IgD-negative memory B cell (primary cell): Measurements from ENCODE around the gene SMAD1. TPM values are rescaled to one million over a fixed set of nuclear protein-coding genes. Genes with fewer than 3 reads are reported as not detected.

Experiments
- H3K27ac Mint-ChIP-seq, 3 donors: one replicate each; pipeline ENCODE4 v1.8.0; 2020 to 2022; ENCODE audit warnings: mild to moderate bottlenecking in 3 of 3, mixed read lengths in 3 of 3, moderate library complexity in 1 of 3
- H3K27me3 Mint-ChIP-seq: one replicate; pipeline ENCODE4 v1.8.0; 2021; ENCODE audit warnings: mixed read lengths
- H3K36me3 Mint-ChIP-seq: one replicate; pipeline ENCODE4 v1.8.0; 2020; ENCODE audit warnings: mild to moderate bottlenecking, mixed read lengths
- H3K4me1 Mint-ChIP-seq, 3 donors: one replicate each; pipeline ENCODE4 v1.8.0; 2020 to 2022; ENCODE audit warnings: mixed read lengths in 3 of 3, mild to moderate bottlenecking in 1 of 3
- H3K4me3 Mint-ChIP-seq, 4 donors: one replicate each; pipeline ENCODE4 v1.8.0; 2020 to 2022; ENCODE audit warnings: mild to moderate bottlenecking in 4 of 4, mixed read lengths in 4 of 4, moderate library complexity in 3 of 4
- H3K9me3 Mint-ChIP-seq, 3 donors: one replicate each; pipeline ENCODE4 v1.8.0; 2020 to 2021; ENCODE audit warnings: mixed read lengths in 3 of 3, mild to moderate bottlenecking in 1 of 3
- polyA plus RNA-seq: library from polyadenylated mRNA; unstranded; fragments of 300-500 nt; fragmentation: Illumina TruSeq; gene quantifications from one replicate; pipeline ENCODE4 v1.2.3, GENCODE V29; 2021

SMAD1 gene
- polyA plus RNA-seq, 1 donor from 2014 or later: not detected

- H3K36me3 Mint-ChIP-seq: no peaks in the 10 kb centered on the region
- H3K9me3 Mint-ChIP-seq: peaks cover 0 to 13% (median 6%) of the 10 kb centered on the region in 3 donors
- no peak overlapping the region for H3K4me3 Mint-ChIP-seq
- H3K4me1 Mint-ChIP-seq: peaks cover 4 to 11% (median 6%) of the 10 kb centered on the region in 3 donors
- H3K27me3 Mint-ChIP-seq: peaks cover 41% of the 10 kb centered on the region
- H3K27ac Mint-ChIP-seq: no peak overlapping the region
Measured at GRCh38 chr4:145482209-145483037, 770 bp downstream of the SMAD1 start.

- Mint-ChIP-seq H3K4me1 (peaks cover 4 to 17% (median 12%) of the 10 kb centered on the region in 3 donors), H3K27me3 (peaks cover 34% of the 10 kb centered on the region), H3K36me3 (no peaks in the 10 kb centered on the region), H3K9me3 (peaks cover 0 to 13% (median 6%) of the 10 kb centered on the region in 3 donors), H3K4me3 (no peak overlapping the region), H3K27ac (no peak overlapping the region)
Measured at GRCh38 chr4:145483514-145483913, 1.9 kb downstream of the SMAD1 start.

- Mint-ChIP-seq H3K36me3 (no peaks in the 10 kb centered on the region), H3K27ac (no peak overlapping the region), H3K4me1 (peaks cover 4 to 17% (median 12%) of the 10 kb centered on the region in 3 donors), H3K4me3 (no peak overlapping the region), H3K9me3 (peaks cover 0 to 10% (median 2%) of the 10 kb centered on the region in 3 donors), H3K27me3 (peaks cover 29% of the 10 kb centered on the region)
Measured at GRCh38 chr4:145484225-145484846, 2.7 kb downstream of the SMAD1 start.

GRCh38 chr4:145485120-145485519 lies 3.5 kb downstream of the SMAD1 start:
- no peak overlapping the region for H3K27ac Mint-ChIP-seq
- peaks cover 0 to 10% (median 0%) of the 10 kb centered on the region in 3 donors for H3K9me3 Mint-ChIP-seq
- H3K4me3 Mint-ChIP-seq: no peak overlapping the region
- peaks cover 4 to 17% (median 12%) of the 10 kb centered on the region in 3 donors for H3K4me1 Mint-ChIP-seq
- H3K27me3 Mint-ChIP-seq: peaks cover 27% of the 10 kb centered on the region
- H3K36me3 Mint-ChIP-seq: no peaks in the 10 kb centered on the region

- no peak overlapping the region for H3K4me3 Mint-ChIP-seq
- no peaks in the 10 kb centered on the region for H3K36me3 Mint-ChIP-seq
- H3K9me3 Mint-ChIP-seq: peaks cover 0 to 10% (median 0%) of the 10 kb centered on the region in 3 donors
- peaks cover 0 to 6% (median 6%) of the 10 kb centered on the region in 3 donors for H3K4me1 Mint-ChIP-seq
- no peak overlapping the region for H3K27ac Mint-ChIP-seq
- peaks cover 23% of the 10 kb centered on the region for H3K27me3 Mint-ChIP-seq
Measured at GRCh38 chr4:145486603-145487002, 5.0 kb downstream of the SMAD1 start.

- H3K9me3 Mint-ChIP-seq: peaks cover 0 to 10% (median 0%) of the 10 kb centered on the region in 3 donors
- peak overlapping the region in 1 of 4 donors; percentile 30 for H3K4me3 Mint-ChIP-seq
- no peak overlapping the region for H3K27ac Mint-ChIP-seq
- no peaks in the 10 kb centered on the region for H3K36me3 Mint-ChIP-seq
- peaks cover 0 to 6% (median 6%) of the 10 kb centered on the region in 3 donors for H3K4me1 Mint-ChIP-seq
- peaks cover 24% of the 10 kb centered on the region for H3K27me3 Mint-ChIP-seq
Measured at GRCh38 chr4:145487631-145488030, 6.0 kb downstream of the SMAD1 start.

- H3K36me3 Mint-ChIP-seq: no peaks in the 10 kb centered on the region
- H3K4me1 Mint-ChIP-seq: peaks cover 0 to 6% (median 6%) of the 10 kb centered on the region in 3 donors
- H3K4me3 Mint-ChIP-seq: no peak overlapping the region
- H3K27me3 Mint-ChIP-seq: peaks cover 24% of the 10 kb centered on the region
- H3K9me3 Mint-ChIP-seq: peaks cover 0 to 10% (median 0%) of the 10 kb centered on the region in 3 donors
- H3K27ac Mint-ChIP-seq: no peak overlapping the region
Measured at GRCh38 chr4:145488310-145488709, 6.7 kb downstream of the SMAD1 start.

GRCh38 chr4:145489556-145489955 lies 7.9 kb downstream of the SMAD1 start:
- Mint-ChIP-seq H3K36me3 (no peaks in the 10 kb centered on the region), H3K4me3 (no peak overlapping the region), H3K9me3 (peaks cover 0 to 10% (median 0%) of the 10 kb centered on the region in 3 donors), H3K27ac (no peak overlapping the region), H3K4me1 (peaks cover 0 to 6% (median 6%) of the 10 kb centered on the region in 3 donors), H3K27me3 (peaks cover 28% of the 10 kb centered on the region)

GRCh38 chr4:145490361-145490760 lies 8.7 kb downstream of the SMAD1 start:
- Mint-ChIP-seq H3K27me3 (peaks cover 28% of the 10 kb centered on the region), H3K9me3 (peaks cover 0 to 10% (median 0%) of the 10 kb centered on the region in 3 donors), H3K36me3 (peaks cover 1% of the 10 kb centered on the region), H3K4me1 (peaks cover 0 to 6% (median 6%) of the 10 kb centered on the region in 3 donors), H3K4me3 (no peak overlapping the region), H3K27ac (no peak overlapping the region)

GRCh38 chr4:145490796-145491195 lies 9.1 kb downstream of the SMAD1 start:
- peaks cover 1% of the 10 kb centered on the region for H3K36me3 Mint-ChIP-seq
- H3K27ac Mint-ChIP-seq: no peak overlapping the region
- no peak overlapping the region for H3K4me3 Mint-ChIP-seq
- H3K27me3 Mint-ChIP-seq: peaks cover 26% of the 10 kb centered on the region
- peaks cover 0 to 7% (median 0%) of the 10 kb centered on the region in 3 donors for H3K9me3 Mint-ChIP-seq
- H3K4me1 Mint-ChIP-seq: peaks cover 0 to 6% (median 6%) of the 10 kb centered on the region in 3 donors

GRCh38 chr4:145492376-145492775 lies 10.7 kb downstream of the SMAD1 start:
- peaks cover 1% of the 10 kb centered on the region for H3K36me3 Mint-ChIP-seq
- peaks cover 18% of the 10 kb centered on the region for H3K27me3 Mint-ChIP-seq
- peaks cover 0 to 6% (median 6%) of the 10 kb centered on the region in 3 donors for H3K4me1 Mint-ChIP-seq
- no peak overlapping the region for H3K4me3 Mint-ChIP-seq
- no peak overlapping the region for H3K27ac Mint-ChIP-seq
- H3K9me3 Mint-ChIP-seq: no peaks in the 10 kb centered on the region

GRCh38 chr4:145493166-145493565 lies 11.5 kb downstream of the SMAD1 start:
- H3K36me3 Mint-ChIP-seq: peaks cover 1% of the 10 kb centered on the region
- peaks cover 22% of the 10 kb centered on the region for H3K27me3 Mint-ChIP-seq
- H3K4me1 Mint-ChIP-seq: no peaks in the 10 kb centered on the region
- H3K9me3 Mint-ChIP-seq: no peaks in the 10 kb centered on the region
- H3K4me3 Mint-ChIP-seq: no peak overlapping the region
- H3K27ac Mint-ChIP-seq: no peak overlapping the region

GRCh38 chr4:145494666-145495270 lies 13.1 kb downstream of the SMAD1 start:
- no peaks in the 10 kb centered on the region for H3K4me1 Mint-ChIP-seq
- peaks cover 29% of the 10 kb centered on the region for H3K27me3 Mint-ChIP-seq
- H3K36me3 Mint-ChIP-seq: peaks cover 1% of the 10 kb centered on the region
- H3K4me3 Mint-ChIP-seq: no peak overlapping the region
- H3K9me3 Mint-ChIP-seq: no peaks in the 10 kb centered on the region
- no peak overlapping the region for H3K27ac Mint-ChIP-seq

- no peak overlapping the region for H3K4me3 Mint-ChIP-seq
- peaks cover 1% of the 10 kb centered on the region for H3K36me3 Mint-ChIP-seq
- peaks cover 0 to 4% (median 2%) of the 10 kb centered on the region in 3 donors for H3K4me1 Mint-ChIP-seq
- no peak overlapping the region for H3K27ac Mint-ChIP-seq
- H3K27me3 Mint-ChIP-seq: peaks cover 31% of the 10 kb centered on the region
- H3K9me3 Mint-ChIP-seq: peaks cover 0 to 2% (median 0%) of the 10 kb centered on the region in 3 donors
Measured at GRCh38 chr4:145496292-145496691, 14.6 kb downstream of the SMAD1 start.
